Measurements from ENCODE around the gene HS6ST3.

The HS6ST3 gene

DNA sequence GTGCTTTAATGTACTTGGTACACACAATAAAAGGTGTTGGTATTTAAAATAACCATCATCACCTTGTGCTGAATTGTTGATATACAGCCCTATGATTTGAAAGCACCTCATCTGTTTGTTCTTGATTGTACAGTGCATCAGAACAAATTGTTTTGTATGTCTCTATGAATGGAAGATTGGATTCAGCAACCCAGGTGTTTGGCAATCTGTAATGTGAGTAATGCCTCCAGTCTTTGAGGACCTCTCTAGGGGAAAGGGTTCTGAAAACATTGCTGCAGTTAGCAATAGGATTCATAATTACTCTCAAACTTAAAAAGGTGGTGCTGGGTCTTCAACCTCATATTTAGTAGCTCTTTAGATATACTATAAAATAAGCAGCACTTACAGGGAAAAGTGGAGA, 562.6 kb downstream of the HS6ST3 start:
- no peak overlapping the region for H3K9ac ChIP-seq (ENCODE audit: low read depth in 1 of 2, low read length in 2 of 2)
- no peak overlapping the region for H3K27ac ChIP-seq (ENCODE audit: low read depth in 2 of 2, low read length in 2 of 2)
- H3K9me3 ChIP-seq (ENCODE audit: control insufficient read depth in 2 of 2, low read length in 2 of 2) = no peaks in the 10 kb centered on the region
- no peaks in the 10 kb centered on the region for H3K4me1 ChIP-seq (ENCODE audit: control insufficient read depth in 2 of 2, insufficient read depth in 2 of 2, low read length in 2 of 2)
- no peak overlapping the region for H3K4me3 ChIP-seq (ENCODE audit: low read length in 2 of 2)
- no peaks in the 10 kb centered on the region for H3K36me3 ChIP-seq (ENCODE audit: control insufficient read depth in 2 of 2, insufficient read depth in 2 of 2, low read length in 2 of 2)
- H3K27me3 ChIP-seq (ENCODE audit: control insufficient read depth in 2 of 2, insufficient read depth in 2 of 2, low read length in 2 of 2) = no peaks in the 10 kb centered on the region

DNA sequence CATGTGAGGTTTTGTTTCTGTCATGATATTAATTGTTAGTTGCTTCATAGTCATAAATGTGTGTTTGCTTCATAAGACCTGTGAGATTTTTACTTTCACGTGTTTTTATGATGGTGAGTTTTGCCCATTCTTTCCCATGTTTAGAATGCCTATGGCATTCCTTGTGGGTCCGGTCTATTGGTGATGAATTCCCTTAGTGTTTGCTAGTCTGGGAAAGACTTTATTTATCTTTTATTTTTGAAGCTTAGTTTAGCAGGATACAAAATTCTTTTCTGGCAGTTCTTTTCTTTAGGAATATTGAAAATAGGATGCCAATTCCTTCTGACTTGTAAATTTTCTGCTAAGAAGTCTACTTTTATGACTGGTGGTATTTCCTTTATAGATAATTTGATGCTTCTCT, 571.7 kb downstream of the HS6ST3 start:
- H3K4me3 ChIP-seq (ENCODE audit: low read length in 2 of 2) = no peak overlapping the region

DNA sequence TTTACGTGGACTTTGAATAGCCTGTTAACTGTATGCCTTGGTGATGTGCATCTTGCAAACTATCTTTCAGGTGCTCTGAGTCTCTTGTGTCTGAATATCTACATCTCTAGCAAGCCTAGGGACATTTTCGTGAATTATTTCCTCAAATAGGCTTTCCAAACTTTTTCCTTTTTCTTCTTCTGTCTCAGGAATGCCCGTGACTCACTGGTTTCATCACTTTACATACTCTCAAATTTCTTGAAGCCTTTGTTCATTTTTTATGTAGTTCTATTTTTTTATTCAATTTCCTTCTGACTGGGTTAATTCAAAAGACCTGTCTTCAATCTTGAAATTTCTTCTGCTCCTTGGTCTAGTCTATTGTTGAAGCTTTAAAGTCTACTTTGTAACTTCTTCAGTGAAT, 572.1 kb downstream of the HS6ST3 start:
- no peaks in the 10 kb centered on the region for H3K36me3 ChIP-seq (ENCODE audit: control insufficient read depth in 2 of 2, insufficient read depth in 2 of 2, low read length in 2 of 2)
- no peaks in the 10 kb centered on the region for H3K9me3 ChIP-seq (ENCODE audit: control insufficient read depth in 2 of 2, low read length in 2 of 2)
- no peaks in the 10 kb centered on the region for H3K4me1 ChIP-seq (ENCODE audit: control insufficient read depth in 2 of 2, insufficient read depth in 2 of 2, low read length in 2 of 2)
- no peak overlapping the region for H3K27ac ChIP-seq (ENCODE audit: low read depth in 2 of 2, low read length in 2 of 2)
- no peak overlapping the region for H3K9ac ChIP-seq (ENCODE audit: low read depth in 1 of 2, low read length in 2 of 2)
- no peak overlapping the region for H3K4me3 ChIP-seq (ENCODE audit: low read length in 2 of 2)
- no peaks in the 10 kb centered on the region for H3K27me3 ChIP-seq (ENCODE audit: control insufficient read depth in 2 of 2, insufficient read depth in 2 of 2, low read length in 2 of 2)

More for the DNA sequence above, 571.7 kb downstream of the HS6ST3 start:
- no peak overlapping the region for H3K27ac ChIP-seq (ENCODE audit: low read depth in 2 of 2, low read length in 2 of 2)
- no peaks in the 10 kb centered on the region for H3K4me1 ChIP-seq (ENCODE audit: control insufficient read depth in 2 of 2, insufficient read depth in 2 of 2, low read length in 2 of 2)
- H3K36me3 ChIP-seq (ENCODE audit: control insufficient read depth in 2 of 2, insufficient read depth in 2 of 2, low read length in 2 of 2) = no peaks in the 10 kb centered on the region
- no peak overlapping the region for H3K9ac ChIP-seq (ENCODE audit: low read depth in 1 of 2, low read length in 2 of 2)
- H3K27me3 ChIP-seq (ENCODE audit: control insufficient read depth in 2 of 2, insufficient read depth in 2 of 2, low read length in 2 of 2) = no peaks in the 10 kb centered on the region
- no peaks in the 10 kb centered on the region for H3K9me3 ChIP-seq (ENCODE audit: control insufficient read depth in 2 of 2, low read length in 2 of 2)

DNA sequence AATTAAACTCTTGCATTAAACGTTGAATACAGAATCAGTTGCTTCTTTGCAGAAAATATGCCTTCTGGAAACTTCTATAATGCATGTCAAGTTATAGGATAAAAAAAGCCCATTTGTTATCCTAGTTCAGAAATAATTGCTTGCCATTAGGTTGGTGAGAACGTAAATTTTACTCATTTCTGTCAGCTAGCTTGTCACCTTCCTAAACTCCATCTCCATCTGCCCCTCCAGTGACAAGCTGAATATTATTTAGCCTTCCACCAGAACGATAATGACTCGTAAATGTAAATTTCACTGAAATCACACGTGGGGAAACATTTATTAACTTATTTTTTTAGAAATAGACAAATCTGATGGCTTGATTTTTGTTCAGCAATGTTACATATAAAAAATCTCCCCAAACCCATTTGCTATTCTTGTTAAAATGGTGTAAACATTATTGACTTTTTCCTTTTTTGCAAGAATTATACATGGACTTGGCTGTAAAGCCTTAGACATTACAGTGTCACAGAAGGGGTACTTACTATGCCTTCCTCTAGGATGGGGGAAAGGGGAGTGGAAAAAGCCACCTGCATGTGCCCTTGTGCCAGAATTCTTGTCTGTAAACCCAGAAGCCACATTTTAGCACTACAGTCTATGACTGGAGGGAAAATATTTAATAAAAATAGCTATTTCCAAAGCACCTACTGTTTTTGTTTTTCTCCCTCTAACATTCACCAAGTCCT, 577.5 kb downstream of the HS6ST3 start:
- Histone ChIP-seq H3K9ac (ENCODE audit: low read depth in 1 of 2, low read length in 2 of 2) (no peak overlapping the region), H3K27ac (ENCODE audit: low read depth in 2 of 2, low read length in 2 of 2) (no peak overlapping the region), H3K4me1 (ENCODE audit: control insufficient read depth in 2 of 2, insufficient read depth in 2 of 2, low read length in 2 of 2) (no peaks in the 10 kb centered on the region), H3K36me3 (ENCODE audit: control insufficient read depth in 2 of 2, insufficient read depth in 2 of 2, low read length in 2 of 2) (no peaks in the 10 kb centered on the region), H3K27me3 (ENCODE audit: control insufficient read depth in 2 of 2, insufficient read depth in 2 of 2, low read length in 2 of 2) (no peaks in the 10 kb centered on the region), H3K9me3 (ENCODE audit: control insufficient read depth in 2 of 2, low read length in 2 of 2) (no peaks in the 10 kb centered on the region), H3K4me3 (ENCODE audit: low read length in 2 of 2) (no peak overlapping the region)

DNA sequence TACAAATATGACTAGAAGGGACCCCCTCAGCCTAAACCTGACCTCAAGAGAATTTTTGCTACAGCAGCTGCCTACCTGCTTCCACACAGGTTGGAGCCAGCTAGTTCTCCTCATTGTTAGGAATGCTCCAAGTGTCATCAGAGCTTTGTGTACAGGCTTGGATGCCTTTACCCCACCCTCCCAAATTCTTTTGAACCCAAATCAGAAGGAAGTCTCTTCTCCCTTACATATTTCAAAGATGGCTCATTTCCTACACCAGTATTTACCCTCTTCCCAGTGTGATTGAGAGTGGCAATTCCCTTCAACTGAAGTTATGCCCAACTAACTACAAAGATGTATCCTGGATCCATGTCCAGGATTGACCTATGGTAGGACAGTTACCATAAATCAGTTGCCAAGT, 581.2 kb downstream of the HS6ST3 start:
- Histone ChIP-seq H3K4me1 (ENCODE audit: control insufficient read depth in 2 of 2, insufficient read depth in 2 of 2, low read length in 2 of 2) (no peaks in the 10 kb centered on the region), H3K36me3 (ENCODE audit: control insufficient read depth in 2 of 2, insufficient read depth in 2 of 2, low read length in 2 of 2) (no peaks in the 10 kb centered on the region), H3K27me3 (ENCODE audit: control insufficient read depth in 2 of 2, insufficient read depth in 2 of 2, low read length in 2 of 2) (no peaks in the 10 kb centered on the region), H3K9me3 (ENCODE audit: control insufficient read depth in 2 of 2, low read length in 2 of 2) (no peaks in the 10 kb centered on the region), H3K9ac (ENCODE audit: low read depth in 1 of 2, low read length in 2 of 2) (no peak overlapping the region), H3K4me3 (ENCODE audit: low read length in 2 of 2) (no peak overlapping the region), H3K27ac (ENCODE audit: low read depth in 2 of 2, low read length in 2 of 2) (no peak overlapping the region)

DNA sequence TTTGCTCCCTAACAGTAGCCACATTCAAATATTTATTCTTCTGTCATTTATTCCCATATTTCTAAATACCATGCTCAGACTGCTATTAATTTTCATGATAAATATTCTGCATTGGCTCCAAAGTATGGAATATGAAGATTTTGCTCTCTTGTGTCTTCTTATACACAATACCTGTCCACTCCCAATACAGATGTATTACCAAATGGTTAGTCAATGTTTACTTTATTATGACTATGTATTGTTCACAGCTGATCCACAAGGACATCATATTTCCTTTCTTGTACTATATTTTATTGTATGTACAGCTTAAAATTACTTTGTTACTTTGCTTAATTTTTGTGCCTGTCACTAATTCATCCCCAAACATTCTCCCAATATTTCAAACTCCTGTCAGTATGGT, 582.1 kb downstream of the HS6ST3 start:
- Histone ChIP-seq H3K4me1 (ENCODE audit: control insufficient read depth in 2 of 2, insufficient read depth in 2 of 2, low read length in 2 of 2) (no peaks in the 10 kb centered on the region), H3K9ac (ENCODE audit: low read depth in 1 of 2, low read length in 2 of 2) (no peak overlapping the region), H3K27me3 (ENCODE audit: control insufficient read depth in 2 of 2, insufficient read depth in 2 of 2, low read length in 2 of 2) (no peaks in the 10 kb centered on the region), H3K9me3 (ENCODE audit: control insufficient read depth in 2 of 2, low read length in 2 of 2) (no peaks in the 10 kb centered on the region), H3K27ac (ENCODE audit: low read depth in 2 of 2, low read length in 2 of 2) (no peak overlapping the region), H3K36me3 (ENCODE audit: control insufficient read depth in 2 of 2, insufficient read depth in 2 of 2, low read length in 2 of 2) (no peaks in the 10 kb centered on the region), H3K4me3 (ENCODE audit: low read length in 2 of 2) (no peak overlapping the region)

DNA sequence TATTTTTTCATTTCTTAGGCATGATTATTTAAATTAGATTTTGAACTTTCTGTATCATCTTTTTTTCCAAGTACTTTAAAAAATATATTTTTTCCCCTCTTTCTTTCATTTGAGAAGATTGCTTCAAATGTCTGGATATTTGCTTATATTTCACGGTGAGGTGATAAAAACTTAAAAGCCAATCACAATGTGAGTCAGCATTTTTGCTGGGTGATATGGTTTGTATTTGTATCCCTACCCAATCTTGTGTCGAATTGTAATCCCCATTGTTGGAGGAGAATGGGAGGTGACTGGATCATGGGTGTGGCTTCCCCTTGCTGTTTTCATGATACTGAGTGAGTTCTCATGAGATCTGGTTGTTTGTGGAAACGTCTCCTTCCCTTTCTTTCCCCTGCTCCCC, 583.9 kb downstream of the HS6ST3 start:
- no peaks in the 10 kb centered on the region for H3K36me3 ChIP-seq (ENCODE audit: control insufficient read depth in 2 of 2, insufficient read depth in 2 of 2, low read length in 2 of 2)
- no peaks in the 10 kb centered on the region for H3K27me3 ChIP-seq (ENCODE audit: control insufficient read depth in 2 of 2, insufficient read depth in 2 of 2, low read length in 2 of 2)
- no peak overlapping the region for H3K4me3 ChIP-seq (ENCODE audit: low read length in 2 of 2)
- H3K9me3 ChIP-seq (ENCODE audit: control insufficient read depth in 2 of 2, low read length in 2 of 2) = no peaks in the 10 kb centered on the region
- no peaks in the 10 kb centered on the region for H3K4me1 ChIP-seq (ENCODE audit: control insufficient read depth in 2 of 2, insufficient read depth in 2 of 2, low read length in 2 of 2)
- H3K27ac ChIP-seq (ENCODE audit: low read depth in 2 of 2, low read length in 2 of 2) = no peak overlapping the region
- H3K9ac ChIP-seq (ENCODE audit: low read depth in 1 of 2, low read length in 2 of 2) = no peak overlapping the region

DNA sequence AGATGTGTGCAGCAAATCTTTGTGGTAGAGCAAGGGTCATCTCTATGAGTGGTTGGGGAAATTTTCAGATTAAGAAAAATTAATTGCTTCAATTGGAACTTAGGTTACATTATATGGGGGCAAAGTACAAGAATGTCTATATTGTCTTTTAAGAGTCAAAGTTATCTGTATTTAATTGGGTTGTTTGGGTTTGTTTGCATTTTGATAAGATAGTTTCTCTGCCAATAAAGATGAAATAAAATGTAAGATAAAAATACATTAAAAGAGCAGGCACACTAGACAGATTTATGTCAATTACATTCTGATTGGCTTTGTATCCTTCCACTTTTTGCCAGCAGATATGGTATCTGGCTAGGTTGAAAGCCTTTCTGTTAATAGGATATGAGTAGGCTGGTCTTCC, 587.1 kb downstream of the HS6ST3 start:
- no peak overlapping the region for H3K27ac ChIP-seq (ENCODE audit: low read depth in 2 of 2, low read length in 2 of 2)
- no peaks in the 10 kb centered on the region for H3K4me1 ChIP-seq (ENCODE audit: control insufficient read depth in 2 of 2, insufficient read depth in 2 of 2, low read length in 2 of 2)
- no peaks in the 10 kb centered on the region for H3K27me3 ChIP-seq (ENCODE audit: control insufficient read depth in 2 of 2, insufficient read depth in 2 of 2, low read length in 2 of 2)
- H3K4me3 ChIP-seq (ENCODE audit: low read length in 2 of 2) = no peak overlapping the region
- no peaks in the 10 kb centered on the region for H3K36me3 ChIP-seq (ENCODE audit: control insufficient read depth in 2 of 2, insufficient read depth in 2 of 2, low read length in 2 of 2)
- H3K9me3 ChIP-seq (ENCODE audit: control insufficient read depth in 2 of 2, low read length in 2 of 2) = no peaks in the 10 kb centered on the region
- no peak overlapping the region for H3K9ac ChIP-seq (ENCODE audit: low read depth in 1 of 2, low read length in 2 of 2)

DNA sequence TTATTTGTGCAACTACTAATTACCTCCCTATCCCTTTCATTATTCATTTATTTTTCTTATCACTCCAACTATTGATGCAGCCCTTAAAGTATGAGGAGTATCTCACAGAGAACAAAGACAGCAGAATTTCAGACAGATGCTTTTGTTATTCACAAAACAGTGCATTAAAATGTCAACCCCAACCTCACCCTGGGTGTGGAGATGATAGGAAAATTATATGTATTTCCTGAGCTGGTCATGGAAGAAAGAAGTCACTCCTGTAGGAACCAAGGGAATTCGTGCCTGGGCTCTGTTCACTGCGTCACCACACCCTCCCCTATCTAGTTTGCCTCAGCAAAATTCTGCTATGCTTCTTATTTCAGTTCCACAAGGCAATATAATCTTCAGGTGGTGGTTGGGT, 588.9 kb downstream of the HS6ST3 start:
- Histone ChIP-seq H3K27me3 (ENCODE audit: control insufficient read depth in 2 of 2, insufficient read depth in 2 of 2, low read length in 2 of 2) (no peaks in the 10 kb centered on the region), H3K27ac (ENCODE audit: low read depth in 2 of 2, low read length in 2 of 2) (no peak overlapping the region), H3K9ac (ENCODE audit: low read depth in 1 of 2, low read length in 2 of 2) (no peak overlapping the region), H3K36me3 (ENCODE audit: control insufficient read depth in 2 of 2, insufficient read depth in 2 of 2, low read length in 2 of 2) (no peaks in the 10 kb centered on the region), H3K9me3 (ENCODE audit: control insufficient read depth in 2 of 2, low read length in 2 of 2) (no peaks in the 10 kb centered on the region), H3K4me1 (ENCODE audit: control insufficient read depth in 2 of 2, insufficient read depth in 2 of 2, low read length in 2 of 2) (no peaks in the 10 kb centered on the region), H3K4me3 (ENCODE audit: low read length in 2 of 2) (no peak overlapping the region)

DNA sequence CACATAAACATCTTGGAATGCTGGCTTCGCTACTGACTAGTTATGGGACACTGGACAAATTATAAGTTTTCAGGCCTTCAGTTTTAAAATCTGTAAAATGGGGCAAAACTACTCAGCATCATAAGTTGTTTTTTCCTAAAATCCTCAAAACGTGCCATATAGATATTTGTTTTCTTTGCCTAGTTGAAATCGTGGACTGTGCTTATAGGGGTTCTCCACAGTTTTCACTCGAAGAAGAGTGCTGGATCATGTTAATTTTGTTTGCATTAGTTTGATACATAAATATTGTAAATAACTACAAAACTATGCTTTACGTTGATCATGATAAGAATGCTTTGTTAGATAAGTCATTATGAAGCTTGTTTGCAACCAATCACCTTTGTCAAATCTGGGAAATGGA, 591.0 kb downstream of the HS6ST3 start:
- H3K27ac ChIP-seq (ENCODE audit: low read depth in 2 of 2, low read length in 2 of 2) = no peak overlapping the region
- H3K4me3 ChIP-seq (ENCODE audit: low read length in 2 of 2) = no peak overlapping the region
- H3K9me3 ChIP-seq (ENCODE audit: control insufficient read depth in 2 of 2, low read length in 2 of 2) = no peaks in the 10 kb centered on the region
- no peaks in the 10 kb centered on the region for H3K27me3 ChIP-seq (ENCODE audit: control insufficient read depth in 2 of 2, insufficient read depth in 2 of 2, low read length in 2 of 2)
- H3K9ac ChIP-seq (ENCODE audit: low read depth in 1 of 2, low read length in 2 of 2) = no peak overlapping the region
- H3K4me1 ChIP-seq (ENCODE audit: control insufficient read depth in 2 of 2, insufficient read depth in 2 of 2, low read length in 2 of 2) = no peaks in the 10 kb centered on the region
- H3K36me3 ChIP-seq (ENCODE audit: control insufficient read depth in 2 of 2, insufficient read depth in 2 of 2, low read length in 2 of 2) = no peaks in the 10 kb centered on the region

DNA sequence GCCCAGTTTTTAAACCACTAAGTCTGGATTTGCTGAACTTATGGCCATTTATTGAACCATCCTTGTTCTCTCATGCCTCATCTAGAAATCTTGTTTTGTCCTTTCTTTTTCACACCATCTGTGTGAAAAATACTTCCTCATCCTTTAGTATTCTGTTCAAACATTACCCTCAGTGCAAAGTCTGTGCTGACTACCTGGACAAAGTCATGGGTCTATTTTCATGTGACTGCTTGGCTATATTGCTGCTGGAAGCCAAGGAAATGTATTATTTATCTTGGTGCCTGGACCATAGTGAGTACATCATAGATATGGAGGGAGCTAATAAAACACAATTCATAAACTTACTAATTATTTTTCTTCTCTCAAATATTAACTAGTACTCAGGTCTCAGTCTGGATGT, 591.9 kb downstream of the HS6ST3 start:
- H3K9me3 ChIP-seq (ENCODE audit: control insufficient read depth in 2 of 2, low read length in 2 of 2) = no peaks in the 10 kb centered on the region
- no peak overlapping the region for H3K4me3 ChIP-seq (ENCODE audit: low read length in 2 of 2)
- no peaks in the 10 kb centered on the region for H3K36me3 ChIP-seq (ENCODE audit: control insufficient read depth in 2 of 2, insufficient read depth in 2 of 2, low read length in 2 of 2)
- H3K4me1 ChIP-seq (ENCODE audit: control insufficient read depth in 2 of 2, insufficient read depth in 2 of 2, low read length in 2 of 2) = no peaks in the 10 kb centered on the region
- no peaks in the 10 kb centered on the region for H3K27me3 ChIP-seq (ENCODE audit: control insufficient read depth in 2 of 2, insufficient read depth in 2 of 2, low read length in 2 of 2)
- no peak overlapping the region for H3K27ac ChIP-seq (ENCODE audit: low read depth in 2 of 2, low read length in 2 of 2)
- H3K9ac ChIP-seq (ENCODE audit: low read depth in 1 of 2, low read length in 2 of 2) = no peak overlapping the region
